HepG2 (cell line): Measurements from ENCODE around the gene ZMYND8. TPM values are rescaled to one million over a fixed set of nuclear protein-coding genes. Genes with fewer than 3 reads are reported as not detected.

ENCODE experiments used
- ATAC-seq: fragments of 200-7000 bp; cut with Tn5 transposase; 3 replicates; pipeline ENCODE4 v1.9.1; 2020; ENCODE audit warnings: mild to moderate bottlenecking, moderate library complexity
- BruUV-seq: library from RNA; stranded (reverse); fragments of 400-500 nt; replicated peaks from 2 replicates; lab custom pipeline; 2021; lab: Mats Ljungman, UMichigan
- CTCF ChIA-PET: fragments of 300-600 bp; formaldehyde crosslinking; extraction: SDS; loops from one replicate; lab custom pipeline; 2021; ENCODE audit warnings: low total read pairs, inconsistent platforms, low intra/inter-chr PET ratio; lab: Yijun Ruan, JAX
- POLR2A ChIA-PET: fragments of 350-600 bp; sonication (Branson Sonifier 250); formaldehyde crosslinking; loops from one replicate; lab custom pipeline; 2020; ENCODE audit warnings: antibody characterized with exemption, inconsistent platforms; lab: Yijun Ruan, JAX
- DNase-seq: peaks from one replicate; pipeline ENCODE4 v3.0.0-alpha.2; 2015; ENCODE audit warnings: low spot score
- FAIRE-seq: peaks from 3 replicates; lab custom pipeline; 2011; peaks lifted over from hg19 to GRCh38; lab: Jason Lieb, UNC
- H2AFZ ChIP-seq: one replicate; pipeline ENCODE4 v1.6.1; 2011; ENCODE audit warnings: low read length, inconsistent platforms
- H3K27ac ChIP-seq: fragments of 300-600 bp; 3 replicates; pipeline ENCODE4 v1.8.0; 2011; ENCODE audit warnings: mixed run types, mild to moderate bottlenecking, mixed read lengths, low read length, inconsistent platforms; ENCODE audit not compliant: insufficient read depth; ENCODE audit errors: extremely low read length
- H3K27me3 ChIP-seq, 2 experiments: fragments of 200-600 bp in 1 of 2; 2 replicates in 1 of 2; 3 replicates in 1 of 2; pipeline versions ENCODE4 v1.6.0 to v1.8.0; 2011; ENCODE audit warnings: low read length in 2 of 2, mild to moderate bottlenecking in 2 of 2, moderate library complexity in 2 of 2, inconsistent platforms in 1 of 2; ENCODE audit not compliant: insufficient read depth in 2 of 2, control insufficient read depth in 1 of 2
- H3K36me3 ChIP-seq, 2 experiments: fragments of 200-600 bp in 1 of 2; replicated peaks in 1 of 2; 2 replicates in 1 of 2; 3 replicates in 1 of 2; pipeline versions ENCODE4 v1.5.1 to v1.8.0; 2011; ENCODE audit warnings: low read length in 2 of 2, inconsistent platforms in 1 of 2; ENCODE audit not compliant: insufficient read depth in 2 of 2, control insufficient read depth in 1 of 2
- H3K4me1 ChIP-seq: 2 replicates; pipeline ENCODE4 v1.5.1; 2012; ENCODE audit warnings: low read length, inconsistent platforms; ENCODE audit not compliant: insufficient read depth
- H3K4me2 ChIP-seq: 2 replicates; pipeline ENCODE4 v1.6.0; 2011; ENCODE audit warnings: low read depth, low read length, inconsistent platforms
- H3K4me3 ChIP-seq, 3 experiments: fragments of 200-600 bp in 1 of 3; sonication (generic), shearing (Covaris generic) in 1 of 3; replicated peaks in 1 of 3; 2 replicates each; pipeline ENCODE4 v1.5.1; 2011 to 2016; ENCODE audit warnings: low read length in 3 of 3, inconsistent platforms in 2 of 3, low read depth in 2 of 3, mild to moderate bottlenecking in 2 of 3, control low read depth in 1 of 3, mixed read lengths in 1 of 3; ENCODE audit not compliant: insufficient read depth in 1 of 3
- H3K79me2 ChIP-seq: one replicate; pipeline ENCODE4 v1.6.1; 2011; ENCODE audit warnings: low read length, inconsistent platforms; ENCODE audit not compliant: insufficient read depth
- H3K9ac ChIP-seq: 2 replicates; pipeline ENCODE4 v1.6.0; 2011; ENCODE audit warnings: mild to moderate bottlenecking, low read depth, low read length, inconsistent platforms; ENCODE audit not compliant: insufficient read depth
- H3K9me3 ChIP-seq: 2 replicates; pipeline ENCODE4 v1.5.1; 2012; ENCODE audit warnings: mild to moderate bottlenecking, low read length
- H4K20me1 ChIP-seq: 2 replicates; pipeline ENCODE4 v1.6.0; 2011; ENCODE audit warnings: inconsistent platforms, mild to moderate bottlenecking, low read length, moderate library complexity; ENCODE audit not compliant: insufficient read depth
- JDP2 ChIP-seq: sonication (generic); formaldehyde crosslinking; IDR thresholded peaks from 2 replicates; pipeline ENCODE4 v1.8.1; 2022; ENCODE audit warnings: missing genetic modification reagents, borderline replicate concordance
- POLR2A ChIP-seq, 2 experiments: IDR thresholded peaks; 2 replicates each; pipeline ENCODE4 v1.6.1; 2011; ENCODE audit warnings: low read depth in 2 of 2, low read length in 2 of 2, mild to moderate bottlenecking in 1 of 2, moderate library complexity in 1 of 2; ENCODE audit not compliant: insufficient read depth in 1 of 2
- RBM22 ChIP-seq: fragments of 200-400 bp; formaldehyde crosslinking; optimal IDR thresholded peaks from 2 replicates; pipeline ENCODE3; 2017; ENCODE audit warnings: mild to moderate bottlenecking, low read length, moderate library complexity
- ZMYM3 ChIP-seq: sonication (generic); formaldehyde crosslinking; IDR thresholded peaks from 2 replicates; pipeline ENCODE4 v1.5.1; 2020; ENCODE audit warnings: mild to moderate bottlenecking, missing genetic modification reagents
- WGBS: methylation state at CpG from one replicate; pipeline ENCODE4 v1.1.6; 2017; ENCODE audit warnings: low lambda C conversion rate; 5-methylcytosine and 5-hydroxymethylcytosine counted together
- in situ Hi-C: cut with HindIII; loops from 2 replicates; pipeline ENCODE4 v1.10.0; 2017; ENCODE audit warnings: low pct_unique_long_range_greater_than_20kb; ENCODE audit not compliant: extremely low pct_ligation_motif_present
- intact Hi-C: fragments of 100-400 bp; cut with micrococcal nuclease; formaldehyde crosslinking; loops from one replicate; pipeline ENCODE4 v1.10.0; 2022; ENCODE audit not compliant: unreplicated experiment
- polyA plus RNA-seq, 8 experiments: library from polyadenylated mRNA; depleted of rRNA in 3 of 8; stranded (reverse) in 7 of 8; unstranded in 1 of 8; fragments of >200 nt; fragmentation: Illumina TruSeq in 4 of 8; extraction: Trizol in 4 of 8; gene quantifications; 2 replicates each; pipeline versions ENCODE4 v1.2.1 to v1.2.3, GENCODE V29; 2011 to 2016; ENCODE audit warnings: low read depth in 4 of 8, missing spikeins in 1 of 8, mixed read lengths in 1 of 8; ENCODE audit not compliant: insufficient read depth in 1 of 8
- total RNA-seq, 5 experiments: library from RNA; depleted of rRNA; stranded (reverse); fragments of >200 nt; fragmentation: Illumina TruSeq; extraction: Trizol; gene quantifications; 2 replicates each; pipeline ENCODE4 v1.2.3, GENCODE V29; 2016; ENCODE audit warnings: low read depth in 1 of 5
- TF ChIP-seq, protein P1 (sequence below): sonication (generic); formaldehyde crosslinking; IDR thresholded peaks from 2 replicates; pipeline ENCODE4 v1.5.0; 2020; ENCODE audit warnings: missing genetic modification reagents
- TF ChIP-seq, protein P2 (sequence below): sonication (generic); formaldehyde crosslinking; IDR thresholded peaks from 2 replicates; pipeline ENCODE4 v1.5.0; 2020; ENCODE audit warnings: missing genetic modification reagents
- TF ChIP-seq, protein P3 (sequence below): sonication (generic); formaldehyde crosslinking; IDR thresholded peaks from 2 replicates; pipeline ENCODE4 v1.4.0; 2020; ENCODE audit warnings: missing genetic modification reagents

Gene ZMYND8
- total and polyA plus RNA-seq, 2 of the 13 experiments (the other 11 are each of a cell fraction or from before 2014, with no cell fraction given), result 53.9 to 84.7 TPM

DNA sequence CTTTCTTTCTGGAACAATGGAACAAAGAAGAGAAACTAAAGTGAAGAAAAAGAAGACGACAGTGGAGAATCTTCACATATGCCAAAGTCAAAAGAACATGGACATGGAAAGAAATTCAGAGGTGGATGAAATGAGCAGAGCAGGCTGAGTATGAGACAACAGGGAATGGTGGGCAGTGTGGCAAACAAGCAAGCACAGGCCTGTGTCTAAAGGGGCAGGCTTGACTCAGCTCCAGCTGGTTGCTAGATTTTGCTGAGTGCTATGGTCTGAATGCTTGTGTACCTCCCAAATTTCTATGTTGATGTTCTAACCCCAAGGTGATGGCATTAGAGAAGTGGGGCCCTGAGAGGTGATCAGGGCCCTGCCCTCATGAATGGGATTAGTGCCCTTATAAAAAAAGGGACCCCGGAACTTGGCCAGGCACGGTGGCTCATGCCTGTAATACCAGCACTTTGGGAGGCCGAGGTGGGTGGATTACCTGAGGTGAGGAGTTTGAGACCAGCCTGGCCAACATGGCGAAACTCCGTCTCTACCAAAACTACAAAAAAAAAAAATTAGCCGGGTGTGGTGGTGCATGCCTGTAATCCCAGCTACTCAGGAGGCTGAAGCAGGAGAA is 49.6 kb downstream of the ZMYND8 start:
- FAIRE-seq (no peak), DNase-seq (no peak), ATAC-seq (no peak)
- Histone ChIP-seq H2AFZ (no peak overlapping the region), H3K9ac (no peak overlapping the region), H3K4me2 (no peak overlapping the region), H3K27ac (no peak overlapping the region), H3K27me3 (no peaks in the 10 kb centered on the region), H3K4me1 (peaks cover 43% of the 10 kb centered on the region), H4K20me1 (peaks cover 74% of the 10 kb centered on the region), H3K9me3 (no peaks in the 10 kb centered on the region), H3K79me2 (peaks cover 92% of the 10 kb centered on the region), H3K36me3 (peaks cover 59 to 95% of the 10 kb centered on the region in 2 experiments), H3K4me3 (no peak overlapping the region)
- over 99% methylated on average over 7 of the region's 7 CpGs for WGBS
- TF ChIP-seq POLR2A (IDR thresholded peaks at IDR 0.05; ENCODE audit: insufficient read depth in 1 of 2, low read depth in 2 of 2, low read length in 2 of 2) (peak in 1 of 2 experiments; percentile 34; a peak in 1 of 4 replicates), ZMYM3 (CRISPR knock-in tag) (no peak), RBM22 (peak; percentile 74)
- ChIA-PET POLR2A (interaction anchor here (5.6 kb wide), 1 partner anchor 51 kb away, joined by 47 read pairs; the partner anchor contains the start of gene ZMYND8), CTCF (no interaction called here)
- intact Hi-C loops (no loop called here), in situ Hi-C loops (no loop called here)
- BruUV-seq, result no TSS peak

GRCh38 chr20:47306095-47306494 is 50.4 kb downstream of the ZMYND8 start:
- peaks cover 36% of the 10 kb centered on the region for H3K4me1 ChIP-seq
- ChIA-PET CTCF (no interaction called here), POLR2A (interaction anchor here (5.6 kb wide), 1 partner anchor 52 kb away, joined by 47 read pairs; the partner anchor contains the start of gene ZMYND8)
- ATAC-seq, result no peak
- intact Hi-C loops, result no loop called here
- no peaks in the 10 kb centered on the region for H3K9me3 ChIP-seq
- no peak overlapping the region for H3K27ac ChIP-seq
- in situ Hi-C loops, result no loop called here
- H4K20me1 ChIP-seq, result peaks cover 68% of the 10 kb centered on the region
- no peak overlapping the region for H3K9ac ChIP-seq
- H3K79me2 ChIP-seq, result peaks cover 90% of the 10 kb centered on the region
- H3K36me3 ChIP-seq, result peaks cover 61 to 94% of the 10 kb centered on the region in 2 experiments
- H3K4me2 ChIP-seq, result no peak overlapping the region
- H3K27me3 ChIP-seq, result no peaks in the 10 kb centered on the region
- BruUV-seq, result no TSS peak
- no peak for DNase-seq
- no peak for FAIRE-seq
- no peak overlapping the region for H3K4me3 ChIP-seq
- TF ChIP-seq JDP2, result no peak
- TF ChIP-seq, protein P1, sequence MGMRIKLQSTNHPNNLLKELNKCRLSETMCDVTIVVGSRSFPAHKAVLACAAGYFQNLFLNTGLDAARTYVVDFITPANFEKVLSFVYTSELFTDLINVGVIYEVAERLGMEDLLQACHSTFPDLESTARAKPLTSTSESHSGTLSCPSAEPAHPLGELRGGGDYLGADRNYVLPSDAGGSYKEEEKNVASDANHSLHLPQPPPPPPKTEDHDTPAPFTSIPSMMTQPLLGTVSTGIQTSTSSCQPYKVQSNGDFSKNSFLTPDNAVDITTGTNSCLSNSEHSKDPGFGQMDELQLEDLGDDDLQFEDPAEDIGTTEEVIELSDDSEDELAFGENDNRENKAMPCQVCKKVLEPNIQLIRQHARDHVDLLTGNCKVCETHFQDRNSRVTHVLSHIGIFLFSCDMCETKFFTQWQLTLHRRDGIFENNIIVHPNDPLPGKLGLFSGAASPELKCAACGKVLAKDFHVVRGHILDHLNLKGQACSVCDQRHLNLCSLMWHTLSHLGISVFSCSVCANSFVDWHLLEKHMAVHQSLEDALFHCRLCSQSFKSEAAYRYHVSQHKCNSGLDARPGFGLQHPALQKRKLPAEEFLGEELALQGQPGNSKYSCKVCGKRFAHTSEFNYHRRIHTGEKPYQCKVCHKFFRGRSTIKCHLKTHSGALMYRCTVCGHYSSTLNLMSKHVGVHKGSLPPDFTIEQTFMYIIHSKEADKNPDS (CRISPR knock-in tag), result no peak
- TF ChIP-seq, protein P2, sequence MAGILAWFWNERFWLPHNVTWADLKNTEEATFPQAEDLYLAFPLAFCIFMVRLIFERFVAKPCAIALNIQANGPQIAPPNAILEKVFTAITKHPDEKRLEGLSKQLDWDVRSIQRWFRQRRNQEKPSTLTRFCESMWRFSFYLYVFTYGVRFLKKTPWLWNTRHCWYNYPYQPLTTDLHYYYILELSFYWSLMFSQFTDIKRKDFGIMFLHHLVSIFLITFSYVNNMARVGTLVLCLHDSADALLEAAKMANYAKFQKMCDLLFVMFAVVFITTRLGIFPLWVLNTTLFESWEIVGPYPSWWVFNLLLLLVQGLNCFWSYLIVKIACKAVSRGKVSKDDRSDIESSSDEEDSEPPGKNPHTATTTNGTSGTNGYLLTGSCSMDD, result no peak
- TF ChIP-seq, protein P3, sequence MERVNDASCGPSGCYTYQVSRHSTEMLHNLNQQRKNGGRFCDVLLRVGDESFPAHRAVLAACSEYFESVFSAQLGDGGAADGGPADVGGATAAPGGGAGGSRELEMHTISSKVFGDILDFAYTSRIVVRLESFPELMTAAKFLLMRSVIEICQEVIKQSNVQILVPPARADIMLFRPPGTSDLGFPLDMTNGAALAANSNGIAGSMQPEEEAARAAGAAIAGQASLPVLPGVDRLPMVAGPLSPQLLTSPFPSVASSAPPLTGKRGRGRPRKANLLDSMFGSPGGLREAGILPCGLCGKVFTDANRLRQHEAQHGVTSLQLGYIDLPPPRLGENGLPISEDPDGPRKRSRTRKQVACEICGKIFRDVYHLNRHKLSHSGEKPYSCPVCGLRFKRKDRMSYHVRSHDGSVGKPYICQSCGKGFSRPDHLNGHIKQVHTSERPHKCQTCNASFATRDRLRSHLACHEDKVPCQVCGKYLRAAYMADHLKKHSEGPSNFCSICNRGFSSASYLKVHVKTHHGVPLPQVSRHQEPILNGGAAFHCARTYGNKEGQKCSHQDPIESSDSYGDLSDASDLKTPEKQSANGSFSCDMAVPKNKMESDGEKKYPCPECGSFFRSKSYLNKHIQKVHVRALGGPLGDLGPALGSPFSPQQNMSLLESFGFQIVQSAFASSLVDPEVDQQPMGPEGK, result no peak
- WGBS, result 97% methylated on average over 8 of the region's 8 CpGs
- H2AFZ ChIP-seq, result no peak overlapping the region
